C4-2B (cell line): ENCODE results near the gene TRPC4AP.

Source experiments
- CTCF ChIP-seq: fragments of 450-650 bp; conservative IDR thresholded peaks from 2 replicates; pipeline ENCODE4 v1.5.1; 2017; ENCODE audit warnings: mild to moderate bottlenecking
- ZFX ChIP-seq: fragments of 450-650 bp; IDR thresholded peaks from 2 replicates; pipeline ENCODE4 v1.6.1; 2017

GRCh38 chr20:35134880-35135279 is 42.3 kb upstream of the TRPC4AP start:
- TF ChIP-seq CTCF (no peak), ZFX (no peak)
